Liver (tissue), 3 donors: ENCODE results near the gene EXT2.

Source experiments
- CTCF ChIP-seq: fragments of 150-350 bp; IDR thresholded peaks from 2 replicates; pipeline ENCODE4 v1.5.1; 2017; ENCODE audit warnings: improper control_type of control experiment, low read depth, low read length; ENCODE audit not compliant: missing input control
- EGR1 ChIP-seq, 2 donors: IDR thresholded peaks; 2 replicates each; pipeline ENCODE4 v1.6.1; 2016 to 2018; ENCODE audit warnings: antibody characterized with exemption in 2 of 2, low read depth in 2 of 2
- FOXA1 ChIP-seq: IDR thresholded peaks from 2 replicates; pipeline ENCODE4 v1.6.1; 2016; ENCODE audit warnings: antibody characterized with exemption
- FOXA2 ChIP-seq: IDR thresholded peaks from 2 replicates; pipeline ENCODE4 v1.6.1; 2016; ENCODE audit warnings: antibody characterized with exemption
- GABPA ChIP-seq, 2 donors: IDR thresholded peaks in 1 of 2; conservative IDR thresholded peaks in 1 of 2; 2 replicates each; pipeline ENCODE4 v1.6.1; 2016; ENCODE audit warnings: antibody characterized with exemption in 2 of 2, mild to moderate bottlenecking in 1 of 2, moderate library complexity in 1 of 2
- JUND ChIP-seq, 2 donors: IDR thresholded peaks; 2 replicates each; pipeline ENCODE4 v1.6.1; 2016; ENCODE audit warnings: antibody characterized with exemption in 2 of 2
- NR2F2 ChIP-seq: IDR thresholded peaks from 2 replicates; pipeline ENCODE4 v1.6.1; 2016; ENCODE audit warnings: antibody characterized with exemption
- RAD21 ChIP-seq, 2 donors: IDR thresholded peaks; 2 replicates each; pipeline ENCODE4 v1.6.1; 2016; ENCODE audit warnings: antibody characterized with exemption in 2 of 2, mild to moderate bottlenecking in 2 of 2
- REST ChIP-seq: IDR thresholded peaks from 2 replicates; pipeline ENCODE4 v1.6.1; 2016; ENCODE audit warnings: antibody characterized with exemption, mild to moderate bottlenecking
- RXRA ChIP-seq, 2 donors: IDR thresholded peaks; 2 replicates each; pipeline ENCODE4 v1.6.1; 2017 to 2018; ENCODE audit warnings: antibody characterized with exemption in 2 of 2, mild to moderate bottlenecking in 1 of 2
- SP1 ChIP-seq: IDR thresholded peaks from 2 replicates; pipeline ENCODE4 v1.6.1; 2018; ENCODE audit warnings: antibody characterized with exemption, mild to moderate bottlenecking
- TAF1 ChIP-seq: conservative IDR thresholded peaks from 2 replicates; pipeline ENCODE4 v1.6.1; 2016; ENCODE audit warnings: antibody characterized with exemption, mild to moderate bottlenecking
- YY1 ChIP-seq: IDR thresholded peaks from 2 replicates; pipeline ENCODE4 v1.6.1; 2016; ENCODE audit warnings: antibody characterized with exemption, mild to moderate bottlenecking
- donor health status: healthy.
- donor health status: healthy.

- TF ChIP-seq CTCF = no peak
- no peak for TF ChIP-seq YY1
- TF ChIP-seq FOXA2 = no peak
- TF ChIP-seq REST = no peak
- TF ChIP-seq JUND (IDR thresholded peaks at IDR 0.05) = no peak
- no peak for TF ChIP-seq EGR1 (IDR thresholded peaks at IDR 0.05; ENCODE audit: low read depth in 2 of 2)
- no peak for TF ChIP-seq RXRA (IDR thresholded peaks at IDR 0.05)
- no peak for TF ChIP-seq FOXA1
- TF ChIP-seq TAF1 = no peak
- no peak for TF ChIP-seq GABPA (IDR thresholded peaks at IDR 0.05 in 1 of 2, conservative IDR thresholded peaks at IDR 0.05 in 1 of 2)
- no peak for TF ChIP-seq RAD21 (IDR thresholded peaks at IDR 0.05)
- TF ChIP-seq SP1 = no peak
- TF ChIP-seq NR2F2 = no peak
These were observed 45.6 kb upstream of the EXT2 start for GRCh38 chr11:44049832-44050231.
